Activated CD4-positive, alpha-beta T cell treated with anti-CD3 and anti-CD28 coated beads, Interleukin-2, amount 50 U/mL, for 4 hours (primary cell): ENCODE measurements around the gene AJUBA.
"Not testable (repeated sequence)": the region's sequence is repeated elsewhere in the genome, so short reads cannot be mapped to it uniquely, and the experiment has no call there.

Source experiments
- DNase-seq, 2 experiments: peaks; one replicate each; pipeline ENCODE4 v3.0.0-alpha.2; 2020

The AJUBA gene

DNA sequence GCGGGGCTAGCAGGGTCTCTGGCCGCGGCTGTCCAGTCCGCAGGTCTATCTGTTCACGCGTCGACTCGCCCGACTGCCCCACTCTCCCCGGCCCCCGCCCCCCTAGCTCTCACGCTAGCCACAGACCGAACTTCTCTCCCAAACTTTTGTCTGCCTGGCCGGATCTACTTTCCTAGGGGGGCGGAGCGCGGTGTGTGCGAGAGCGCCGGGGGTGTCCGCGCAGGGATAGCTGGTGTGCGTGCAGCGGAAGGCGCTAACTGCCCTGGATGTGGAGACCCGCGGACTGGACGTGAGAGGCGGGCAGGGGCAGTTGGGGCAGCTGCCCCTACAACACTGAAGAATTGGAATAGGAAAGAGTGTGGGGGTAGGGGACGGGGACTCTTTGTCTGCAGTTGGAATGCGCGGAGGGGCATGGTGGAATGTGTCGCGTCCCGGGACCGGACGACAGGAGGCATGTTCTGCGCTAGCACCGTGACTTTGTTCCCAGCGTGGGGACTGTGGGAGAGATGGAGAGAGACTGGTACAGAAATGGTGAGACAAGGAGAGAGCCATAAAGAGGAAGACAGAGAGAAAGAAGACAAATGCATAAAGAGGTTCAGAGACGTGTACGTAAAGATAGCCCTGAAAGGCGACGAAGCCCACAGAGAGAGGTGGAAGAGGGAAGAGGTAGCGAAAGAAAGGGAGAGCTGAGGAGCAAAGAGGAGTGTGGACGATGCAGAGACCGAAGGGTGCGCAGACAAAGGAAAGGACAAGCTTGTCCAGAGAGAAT is at the start of gene AJUBA:
TSS of gene AJUBA (minus strand) at position 75 of the 769 bp plus-strand sequence. CDS start 285 bp downstream, outside the sequence.
- DNase-seq, result peak; percentile 71 to 73

DNA sequence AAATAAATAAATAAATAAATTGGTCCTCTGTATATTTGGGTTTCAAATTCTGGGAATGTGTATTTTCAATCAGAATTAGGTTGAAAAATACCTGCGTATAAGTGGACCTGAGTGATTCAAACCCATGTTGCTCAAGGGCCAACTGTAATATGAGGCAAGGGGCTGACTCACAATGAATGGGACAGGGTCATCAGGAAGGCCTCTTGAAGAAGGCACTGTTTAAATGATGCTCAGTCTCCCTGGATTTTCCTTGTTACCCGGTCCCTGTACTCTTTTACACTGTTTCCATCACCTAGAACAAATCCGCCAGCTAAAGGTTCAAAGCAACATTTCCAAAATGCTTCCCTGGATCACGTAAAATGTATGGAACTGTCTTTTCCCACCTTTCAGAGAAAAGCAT is 48.6 kb upstream of the AJUBA start:
- no peak for DNase-seq

DNA sequence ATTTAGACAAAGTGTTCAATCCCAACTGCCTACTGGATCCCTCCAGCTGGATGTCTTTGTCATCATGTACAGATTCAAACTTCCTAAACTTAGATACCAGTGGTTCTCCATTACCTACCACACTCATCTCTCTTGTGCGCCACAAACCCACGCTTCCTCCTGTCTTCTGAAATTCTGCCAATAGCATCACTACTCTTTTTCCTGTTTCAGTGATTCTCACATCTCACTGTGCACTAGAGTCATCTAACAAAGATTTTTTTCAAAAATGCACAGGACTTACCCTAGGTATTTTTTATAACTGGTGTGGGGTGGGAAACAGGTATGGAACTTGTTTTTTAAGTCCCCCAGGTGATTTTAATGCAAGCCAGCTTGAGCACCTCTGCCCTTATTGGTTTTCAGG is 46.4 kb upstream of the AJUBA start:
- peak; percentile 12 for DNase-seq

DNA sequence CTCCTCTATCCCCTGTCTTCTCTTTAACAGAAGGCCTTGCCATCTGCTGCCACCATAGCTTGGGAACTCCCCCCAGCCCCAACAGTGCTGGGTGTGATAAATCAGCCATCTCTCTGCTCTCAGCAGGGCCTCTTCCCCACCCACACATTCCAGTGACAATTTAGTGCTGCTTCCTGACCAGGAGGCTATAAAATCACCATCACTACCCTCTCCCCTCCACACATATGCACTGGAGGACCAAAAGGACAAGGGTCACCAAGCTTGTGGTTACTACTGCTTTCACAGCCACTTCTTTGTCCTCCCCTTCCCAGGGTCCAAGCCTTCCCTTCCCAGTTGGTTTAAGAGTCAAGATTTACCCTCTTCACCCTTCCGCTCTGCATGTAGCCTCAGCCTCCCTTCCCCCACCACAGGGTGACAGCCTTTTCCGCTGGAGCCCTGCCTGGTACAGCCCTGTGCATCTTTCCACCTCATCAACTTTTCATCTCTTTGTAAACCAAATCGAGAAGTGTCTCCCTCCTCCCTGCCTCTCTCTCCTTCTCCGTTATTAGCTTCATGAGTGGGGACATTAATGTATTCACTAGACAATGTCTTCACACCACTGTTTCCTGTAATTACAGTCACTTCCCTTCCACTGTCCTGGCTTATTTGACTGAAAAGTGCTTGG is 42.9 kb upstream of the AJUBA start:
- no peak for DNase-seq

DNA sequence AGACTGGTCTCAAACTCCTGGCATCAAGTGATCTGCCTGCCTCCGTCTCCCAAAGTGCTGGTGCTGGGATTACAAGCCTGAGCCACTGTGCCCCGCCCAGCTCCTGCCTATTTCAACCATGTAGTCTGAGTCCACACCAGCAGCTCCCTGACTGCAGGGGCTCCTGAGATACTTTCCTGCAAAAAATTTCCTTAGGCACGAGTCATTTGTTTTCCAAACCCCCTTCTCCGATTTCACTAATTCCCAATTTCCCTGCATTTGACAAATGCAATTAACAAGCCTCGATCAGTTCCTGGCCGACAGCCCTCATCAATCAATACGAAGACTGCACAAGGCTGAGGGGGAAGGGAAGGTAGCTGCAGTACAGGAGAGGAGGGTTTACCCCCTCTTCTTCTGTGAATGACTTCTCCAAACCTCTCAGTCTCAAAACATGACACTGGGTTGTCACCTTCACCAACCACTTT is 42.3 kb upstream of the AJUBA start:
- no peak for DNase-seq

DNA sequence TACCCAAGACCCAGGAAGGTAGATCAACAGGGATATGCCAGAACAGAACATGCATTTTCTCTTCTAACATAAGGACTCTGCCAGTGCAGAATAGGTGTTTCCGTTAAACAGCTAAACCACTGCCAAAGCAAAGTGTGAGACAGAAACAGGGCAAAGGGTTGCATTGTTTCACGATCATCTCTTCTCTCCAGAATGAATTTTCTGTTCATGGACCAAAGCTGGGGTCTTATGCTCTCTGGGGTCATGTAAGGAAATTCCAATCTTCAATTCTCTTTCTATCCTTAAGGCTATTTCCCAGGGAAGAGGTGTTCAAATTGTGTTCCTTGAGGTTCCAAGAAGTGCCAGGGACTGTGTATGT is 41.4 kb upstream of the AJUBA start:
- DNase-seq, result no peak

DNA sequence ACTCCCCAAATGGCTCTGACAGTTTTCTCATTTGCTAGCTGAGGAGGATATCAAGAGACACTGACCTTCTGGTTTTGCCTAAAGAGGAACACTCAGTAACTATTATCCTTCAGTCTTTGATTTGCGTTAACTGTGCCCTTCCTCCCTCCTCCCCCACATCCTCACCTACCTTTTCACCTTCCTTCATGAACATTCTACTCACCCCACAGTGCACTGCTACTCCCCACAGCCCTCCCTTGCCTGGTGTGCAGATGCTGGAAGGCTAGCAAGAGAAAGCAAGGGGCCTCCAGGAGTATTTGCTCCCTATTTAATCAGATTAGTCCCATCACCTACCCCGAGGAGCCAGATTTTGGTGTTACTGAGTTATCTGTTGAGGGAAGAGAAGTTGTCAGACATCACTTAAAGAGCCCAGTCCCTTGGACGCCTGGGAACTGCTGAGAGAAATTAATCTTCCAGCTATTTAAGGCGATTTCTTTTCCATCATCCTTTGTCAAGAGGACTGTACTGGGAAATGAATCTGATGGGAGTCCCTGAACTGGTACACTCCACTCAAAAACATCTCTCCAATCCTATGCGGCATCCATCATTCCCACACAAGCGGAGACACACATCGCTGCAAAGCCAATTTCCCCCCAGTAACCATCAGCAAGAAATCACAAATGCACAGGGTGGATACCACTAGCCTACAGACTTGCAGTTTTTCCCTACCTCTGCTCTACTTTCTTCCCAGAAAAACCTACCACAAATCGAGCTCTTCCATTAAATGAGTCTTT is 40.9 kb upstream of the AJUBA start:
- no peak for DNase-seq

DNA sequence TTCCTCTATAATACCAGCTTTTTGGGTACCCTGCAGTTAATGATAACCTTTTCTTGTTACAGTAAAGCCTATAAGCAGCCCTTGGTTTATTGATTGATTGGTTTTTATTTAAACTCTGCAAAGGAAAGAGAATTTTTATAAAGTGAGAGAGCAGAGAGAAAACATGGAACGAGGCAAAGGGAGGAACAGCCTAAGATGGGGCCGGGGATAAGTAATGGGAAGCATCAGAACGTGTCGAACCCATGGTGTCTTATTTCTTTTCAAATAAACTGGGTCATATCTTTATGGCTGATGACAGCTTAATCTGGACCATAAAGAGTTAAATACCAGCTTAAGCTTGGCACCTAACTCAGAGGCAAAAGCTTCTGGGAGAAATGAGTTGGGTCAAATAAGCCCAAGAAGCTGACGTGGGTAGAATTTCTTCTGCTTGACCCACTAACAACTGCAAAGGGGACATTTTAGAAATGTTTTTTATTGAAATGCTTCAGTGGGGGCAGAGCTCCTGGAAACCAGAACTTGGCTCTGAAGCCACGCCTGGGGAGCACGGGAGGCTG is 39.6 kb upstream of the AJUBA start:
- no peak for DNase-seq

DNA sequence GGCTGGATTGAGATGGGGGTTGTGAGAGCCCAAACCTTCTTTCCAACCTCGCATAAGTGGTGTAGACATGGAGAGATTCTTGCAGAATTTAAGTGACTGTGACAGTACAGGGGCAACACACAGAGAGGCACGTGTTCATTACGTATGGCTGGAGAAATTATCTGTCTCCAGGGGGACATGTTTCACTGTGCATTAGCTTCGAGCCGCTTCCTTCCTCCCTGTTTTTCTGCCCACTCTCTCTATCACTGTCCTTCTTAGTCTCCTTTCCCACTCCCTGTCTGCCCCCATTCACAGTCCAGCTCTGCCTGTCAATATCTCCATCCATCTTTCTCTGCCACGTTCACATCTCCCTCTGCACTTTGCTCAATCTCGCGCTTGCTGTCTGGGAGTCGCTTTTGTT is 39.1 kb upstream of the AJUBA start:
- DNase-seq, result no peak

DNA sequence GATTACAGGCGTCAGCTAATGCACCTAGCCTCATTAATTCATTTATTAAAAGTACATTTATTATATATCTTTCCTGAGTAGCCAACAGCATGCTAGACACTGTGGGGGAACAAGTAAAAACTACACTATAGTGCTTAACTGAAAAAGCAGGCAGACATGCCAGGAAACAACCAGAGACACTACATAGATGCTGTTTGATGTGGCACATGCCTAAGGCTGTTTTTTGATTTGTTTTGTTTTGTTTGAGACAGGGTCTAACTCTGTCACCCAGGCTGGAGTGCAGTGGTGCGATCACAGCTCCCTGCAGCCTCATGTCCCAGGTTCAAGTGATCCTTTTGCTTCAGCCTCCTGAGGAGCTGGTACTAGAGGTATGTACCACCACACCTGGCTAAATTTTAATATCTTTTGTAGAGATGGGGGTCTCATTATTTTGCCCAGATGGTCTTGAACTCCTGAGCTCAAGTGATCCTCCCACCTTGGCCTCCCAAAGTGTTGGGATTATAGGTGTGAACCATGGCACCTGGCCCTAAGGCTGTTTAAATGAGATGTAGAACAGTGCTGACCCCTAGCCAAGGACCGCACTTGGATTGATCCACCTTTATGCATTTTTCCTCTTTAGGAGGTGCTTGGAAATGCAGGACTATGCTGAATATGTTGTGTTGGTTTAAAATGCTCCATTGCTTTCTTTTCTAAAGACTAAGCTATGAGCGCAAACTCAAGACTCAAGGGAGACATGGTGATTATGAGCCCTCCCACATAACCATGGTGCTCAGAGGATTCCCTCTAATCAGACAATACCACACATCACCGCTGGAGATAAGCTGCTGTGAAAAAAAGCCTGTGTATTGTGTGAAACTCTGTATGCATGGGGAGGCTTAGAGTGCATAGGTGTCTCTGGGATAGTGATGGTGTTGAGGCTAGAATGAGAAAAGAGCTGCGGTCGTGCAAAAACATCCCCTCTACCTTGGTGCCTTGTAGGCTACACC is 38.1 kb upstream of the AJUBA start:
- DNase-seq, result no peak

DNA sequence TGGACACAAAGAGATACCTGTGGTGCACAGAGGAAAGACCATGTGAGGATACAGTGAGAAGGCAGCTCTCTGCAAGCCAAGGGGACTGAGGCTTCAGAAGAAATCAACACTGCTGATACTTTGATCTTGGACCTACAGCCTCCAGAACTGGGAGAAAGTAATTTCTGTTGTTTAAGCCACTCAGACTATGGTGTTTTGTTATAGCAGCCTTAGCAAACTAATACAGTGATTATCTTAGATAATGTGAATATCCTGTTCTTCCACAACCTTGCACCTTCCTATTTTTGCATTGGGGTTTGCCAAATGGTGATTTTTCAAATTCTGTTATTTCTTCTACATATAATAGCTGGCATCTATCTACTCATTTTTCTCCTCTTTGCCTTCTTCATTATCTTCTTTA is 35.8 kb upstream of the AJUBA start:
- DNase-seq, result no peak

DNA sequence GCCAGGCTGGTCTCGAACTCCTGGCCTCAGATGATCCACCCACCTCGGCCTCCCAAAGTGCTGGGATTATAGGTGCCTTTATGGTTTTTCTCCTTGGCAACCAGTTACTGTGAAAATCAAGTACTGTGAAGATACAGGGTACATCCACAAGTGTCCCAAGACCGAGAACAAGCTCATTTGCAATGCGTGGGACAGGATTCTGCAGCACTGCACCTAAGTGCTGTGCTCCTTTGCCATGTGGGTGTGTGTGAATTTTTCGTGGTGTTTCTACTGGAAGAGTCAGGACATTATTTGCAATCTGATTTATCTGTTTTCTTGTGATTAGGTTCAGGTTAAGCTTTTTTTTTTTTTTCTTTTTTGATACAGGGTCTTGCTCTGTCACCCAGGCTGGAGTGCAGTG is 34.7 kb upstream of the AJUBA start:
- DNase-seq, result no peak

DNA sequence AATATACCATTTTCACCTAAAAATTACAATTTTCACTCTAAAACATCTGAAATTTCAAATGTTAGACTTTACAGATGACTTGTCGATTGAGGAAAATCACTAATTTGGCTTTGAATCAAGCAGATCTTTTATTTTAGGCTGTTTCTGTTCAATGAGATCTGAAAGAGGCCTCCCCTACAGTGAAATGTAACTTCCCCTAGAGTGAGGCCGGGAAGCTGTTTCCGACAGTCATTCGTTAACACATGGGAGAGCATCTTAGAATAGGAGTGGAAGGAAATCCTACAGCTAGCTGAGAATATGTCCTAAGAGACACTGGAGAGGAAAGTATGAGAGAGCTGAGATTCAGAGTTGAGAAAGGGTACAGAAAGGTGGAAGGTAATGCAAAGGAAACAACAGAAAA is 33.3 kb upstream of the AJUBA start:
- no peak for DNase-seq

DNA sequence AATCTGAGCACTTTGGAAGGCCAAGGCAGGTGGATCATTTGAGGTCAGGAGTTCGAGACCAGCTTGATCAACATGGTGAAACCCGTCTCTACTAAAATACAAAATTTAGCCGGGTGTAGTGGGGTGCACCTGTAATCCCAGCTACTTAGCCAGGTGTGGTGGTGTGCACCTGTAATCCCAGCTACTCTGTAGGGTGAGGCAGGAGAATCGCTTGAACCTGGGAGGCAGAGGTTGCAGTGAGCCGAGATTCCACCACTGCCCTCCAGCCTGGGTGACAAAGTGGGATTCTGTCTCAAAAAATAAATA is 31.4 kb upstream of the AJUBA start:
- not testable (repeated sequence) for DNase-seq

DNA sequence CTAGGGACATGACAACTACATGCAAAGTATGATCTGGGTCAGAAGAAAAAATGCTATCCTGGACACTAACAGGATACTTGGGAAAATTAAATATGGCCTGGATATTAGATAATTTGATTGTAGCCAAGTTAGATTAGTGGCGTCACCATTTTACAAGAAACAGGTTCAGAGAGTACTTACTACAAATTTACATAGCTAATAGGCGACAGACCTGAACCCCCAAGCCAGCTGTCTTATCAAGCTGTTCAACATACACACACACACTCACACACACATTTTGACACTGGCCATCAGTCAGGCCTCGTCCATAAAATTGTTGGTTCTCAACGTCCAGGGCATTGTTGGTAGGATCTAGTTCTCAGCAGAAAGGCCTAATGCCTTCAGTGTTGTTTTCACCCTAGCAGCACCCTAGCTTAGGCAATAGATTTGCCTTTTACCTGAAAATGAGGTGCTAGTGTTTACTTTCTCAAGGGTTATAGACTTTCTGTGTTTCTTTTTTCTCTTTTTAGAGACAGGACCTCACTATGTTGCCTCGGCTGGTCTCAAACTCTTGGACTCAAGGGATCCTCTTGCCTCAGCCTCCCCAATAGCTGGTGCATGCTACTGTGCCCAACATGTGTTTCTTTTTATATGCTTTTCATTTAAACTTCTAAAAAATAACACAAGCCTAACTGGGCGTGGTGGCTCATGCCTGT is 30.9 kb upstream of the AJUBA start:
- DNase-seq, result no peak

DNA sequence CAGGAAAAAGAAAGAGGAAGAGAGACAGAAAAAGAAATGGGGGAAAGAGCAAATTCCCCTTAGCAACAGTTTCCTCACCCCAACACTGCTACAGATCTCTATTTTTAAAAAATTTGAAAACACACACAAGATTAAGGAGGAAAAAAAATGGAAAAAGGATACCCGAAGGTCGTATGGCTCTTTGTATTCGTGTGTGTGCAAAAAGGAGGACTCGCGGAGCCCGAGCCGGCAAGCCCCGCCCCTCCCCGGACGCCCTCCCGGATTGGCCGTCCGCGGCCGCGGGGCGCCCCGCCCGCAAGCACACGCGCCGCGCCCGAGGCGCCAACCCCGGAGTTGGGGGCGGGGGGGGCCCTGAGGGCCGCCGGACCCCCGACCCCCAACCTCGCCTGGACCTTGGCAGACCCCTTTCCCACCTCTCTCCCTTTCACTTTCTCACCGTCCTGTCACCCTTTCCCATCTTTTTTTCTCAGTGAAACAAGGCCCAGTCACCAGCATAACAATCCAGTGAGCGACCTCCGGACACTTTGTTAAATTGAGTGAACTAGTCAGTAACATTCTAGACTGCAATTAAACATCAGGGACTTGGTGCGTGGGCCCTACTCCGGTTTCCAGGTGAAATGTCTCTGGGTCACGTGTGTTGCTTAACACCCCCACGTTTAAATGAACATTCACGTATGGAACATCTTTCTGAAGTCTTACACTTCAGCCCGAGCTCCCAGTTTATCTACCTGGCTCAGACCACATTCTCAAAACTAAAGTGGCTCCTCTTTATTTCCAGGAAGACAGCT is 27.8 kb upstream of the AJUBA start, which contains the start of gene C14orf93:
TSS of gene C14orf93 (minus strand) at position 205 of the 788 bp plus-strand sequence. CDS start 11,120 bp downstream, outside the sequence.
- DNase-seq, result peak; percentile 68 to 73

DNA sequence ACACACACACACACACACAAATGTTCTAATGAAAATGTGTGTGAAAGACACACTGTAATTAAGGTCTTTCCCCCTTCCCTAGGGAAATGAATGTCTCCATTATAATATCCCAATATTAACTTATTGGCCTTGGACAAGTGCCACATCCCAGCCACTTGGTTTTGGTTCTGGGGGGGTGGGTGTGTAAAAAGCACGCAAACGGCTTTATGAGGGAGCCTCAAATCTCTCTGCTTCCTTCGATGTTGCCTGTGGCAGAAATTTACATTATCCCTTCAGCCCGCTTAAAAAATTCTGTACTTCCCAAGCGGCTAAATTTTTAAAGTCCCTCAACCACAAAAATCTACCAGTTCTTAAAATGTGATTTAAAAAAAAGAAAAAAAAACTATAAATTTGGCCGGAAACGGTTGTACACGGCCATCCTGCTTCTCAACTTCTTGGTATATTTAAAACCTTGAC is 27.2 kb upstream of the AJUBA start:
- DNase-seq, result no peak

DNA sequence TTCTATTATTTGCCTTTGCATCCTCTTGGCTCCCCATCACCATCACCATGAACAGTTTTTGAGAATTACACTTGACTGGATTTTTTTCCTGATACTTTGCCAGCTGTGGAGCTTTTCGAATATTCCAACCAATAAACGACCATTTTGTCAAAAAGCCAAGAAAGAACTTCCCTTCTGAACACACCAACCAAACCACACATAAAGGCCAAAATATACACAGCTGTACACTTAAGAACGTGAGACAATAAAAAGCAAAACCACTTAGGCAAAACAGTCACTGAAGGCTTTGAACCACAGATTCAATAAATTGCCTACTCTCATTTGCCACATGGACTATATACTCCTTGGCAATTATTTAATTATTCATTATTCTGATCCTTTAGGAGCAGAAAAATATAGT is 26.5 kb upstream of the AJUBA start:
- DNase-seq, result no peak

DNA sequence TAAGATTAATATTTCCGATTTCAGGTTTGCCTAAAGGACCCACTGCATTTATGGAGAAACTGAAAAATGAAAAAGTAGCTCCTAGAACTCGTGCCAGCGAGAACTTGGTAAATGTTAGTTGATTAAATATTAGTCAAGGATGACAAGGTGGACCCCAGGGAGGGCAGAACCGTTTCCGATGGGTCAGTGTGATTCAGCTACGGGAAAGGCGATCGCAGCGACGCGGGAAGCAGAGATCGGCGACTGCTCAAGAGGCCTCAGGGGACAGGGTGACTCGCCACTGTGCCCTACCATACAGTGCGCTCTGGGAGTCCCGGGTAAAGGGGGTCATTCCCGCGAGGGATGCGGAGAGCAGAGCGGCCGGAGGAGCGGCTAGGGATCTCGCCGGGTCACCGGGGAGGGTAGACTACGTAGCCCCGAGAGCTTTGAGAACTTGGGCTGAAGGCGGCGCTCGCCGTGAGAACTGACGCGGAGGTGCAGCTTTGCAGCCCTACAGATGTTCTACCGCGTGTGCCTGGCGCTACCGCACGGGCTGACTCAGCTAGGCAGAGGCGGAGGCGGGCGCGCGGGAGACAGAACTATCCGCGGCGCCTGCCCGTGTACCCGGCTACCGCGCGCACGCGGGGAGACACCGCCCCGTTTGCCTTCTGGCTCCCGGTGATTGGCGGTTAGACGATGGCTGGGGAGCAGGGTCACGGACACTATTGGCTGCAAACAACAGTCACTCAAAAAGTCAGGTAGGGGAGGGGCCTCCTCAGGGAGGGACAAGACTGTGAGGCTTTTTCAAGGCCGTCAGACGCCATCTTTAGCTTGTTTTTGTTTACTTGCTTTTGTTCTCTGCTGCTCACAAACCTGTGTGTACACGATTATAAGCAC is 24.4 kb upstream of the AJUBA start:
- DNase-seq, result peak; percentile 95 to 97

DNA sequence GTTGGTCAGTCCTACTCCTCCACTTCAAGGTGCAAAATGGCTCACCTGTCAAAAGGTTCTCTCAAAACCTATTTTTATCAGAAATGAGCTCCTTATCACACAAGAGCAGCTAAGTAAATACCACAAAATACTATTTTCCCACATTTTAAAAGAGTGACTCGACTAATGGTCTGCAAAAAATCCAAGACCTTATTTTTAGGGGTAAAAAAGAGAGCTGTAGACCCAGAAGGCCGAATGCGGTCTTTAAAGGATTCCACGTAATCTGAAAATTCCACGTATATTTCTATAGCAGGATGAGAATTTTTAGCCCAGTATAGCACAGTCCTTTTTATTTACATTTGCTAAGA is 23.8 kb upstream of the AJUBA start:
- DNase-seq, result no peak
